ENCODE data around the gene SLC22A16. TPM values are rescaled to one million over a fixed set of nuclear protein-coding genes. Genes with fewer than 3 reads are reported as not detected.

SLC22A16 gene, protein sequence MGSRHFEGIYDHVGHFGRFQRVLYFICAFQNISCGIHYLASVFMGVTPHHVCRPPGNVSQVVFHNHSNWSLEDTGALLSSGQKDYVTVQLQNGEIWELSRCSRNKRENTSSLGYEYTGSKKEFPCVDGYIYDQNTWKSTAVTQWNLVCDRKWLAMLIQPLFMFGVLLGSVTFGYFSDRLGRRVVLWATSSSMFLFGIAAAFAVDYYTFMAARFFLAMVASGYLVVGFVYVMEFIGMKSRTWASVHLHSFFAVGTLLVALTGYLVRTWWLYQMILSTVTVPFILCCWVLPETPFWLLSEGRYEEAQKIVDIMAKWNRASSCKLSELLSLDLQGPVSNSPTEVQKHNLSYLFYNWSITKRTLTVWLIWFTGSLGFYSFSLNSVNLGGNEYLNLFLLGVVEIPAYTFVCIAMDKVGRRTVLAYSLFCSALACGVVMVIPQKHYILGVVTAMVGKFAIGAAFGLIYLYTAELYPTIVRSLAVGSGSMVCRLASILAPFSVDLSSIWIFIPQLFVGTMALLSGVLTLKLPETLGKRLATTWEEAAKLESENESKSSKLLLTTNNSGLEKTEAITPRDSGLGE
- total RNA-seq (under 1 TPM in 1 of 4 donors, not detected in 3; 0.20 TPM), polyA plus RNA-seq (not detected)
- long read RNA-seq, donor 1: 0 reads
- long read RNA-seq, donor 2: 0 reads
- long read RNA-seq, donor 3: 0 reads
- long read RNA-seq, donor 4: 0 reads

DNA sequence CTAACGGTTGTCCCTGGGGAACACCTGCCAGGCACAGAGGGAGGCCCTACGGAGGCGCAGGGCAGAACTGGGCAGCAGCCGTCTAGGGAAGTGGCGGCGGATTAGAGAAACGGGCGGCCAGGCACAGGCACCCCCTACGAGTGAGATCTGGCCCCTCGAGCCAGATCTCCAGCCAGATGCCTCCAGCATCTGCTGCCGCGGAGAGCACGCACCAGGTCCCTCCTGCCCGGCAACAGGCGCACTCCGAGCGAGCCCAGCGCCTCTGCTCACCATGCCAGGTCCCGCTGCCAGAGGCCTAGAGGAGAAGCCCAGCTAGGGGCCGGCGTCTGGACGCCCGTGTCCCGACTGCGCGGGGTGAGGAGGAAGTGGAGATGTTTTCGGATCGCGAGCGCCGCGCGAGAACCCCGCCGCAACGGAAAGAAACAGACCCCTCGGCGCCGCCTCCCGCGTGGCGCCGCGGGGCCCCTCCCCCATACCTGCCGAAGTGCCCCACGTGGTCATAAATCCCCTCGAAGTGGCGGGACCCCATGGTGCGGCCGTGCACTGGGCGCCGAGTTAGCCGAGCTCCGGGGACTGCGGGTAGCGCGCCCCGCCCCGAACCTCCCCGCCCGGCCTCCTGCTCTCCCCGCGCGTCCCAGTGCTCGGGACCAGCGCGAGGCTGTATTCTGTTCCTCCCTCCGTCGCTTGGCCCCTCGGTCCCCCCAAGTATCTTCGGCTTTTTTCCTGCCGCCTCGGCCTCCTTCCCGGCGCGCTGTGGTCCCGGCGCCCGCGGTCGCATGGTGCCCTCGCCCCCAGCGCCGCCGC is at the start of gene SLC22A16:
TSS of gene SLC22A16 (minus strand) at position 568 of the 804 bp plus-strand sequence. CDS start at position 529, 39 bp downstream.
- ATAC-seq: peak; percentile 36 to 39
- WGBS: 4% methylated on average over 84 of the region's 85 CpGs

DNA sequence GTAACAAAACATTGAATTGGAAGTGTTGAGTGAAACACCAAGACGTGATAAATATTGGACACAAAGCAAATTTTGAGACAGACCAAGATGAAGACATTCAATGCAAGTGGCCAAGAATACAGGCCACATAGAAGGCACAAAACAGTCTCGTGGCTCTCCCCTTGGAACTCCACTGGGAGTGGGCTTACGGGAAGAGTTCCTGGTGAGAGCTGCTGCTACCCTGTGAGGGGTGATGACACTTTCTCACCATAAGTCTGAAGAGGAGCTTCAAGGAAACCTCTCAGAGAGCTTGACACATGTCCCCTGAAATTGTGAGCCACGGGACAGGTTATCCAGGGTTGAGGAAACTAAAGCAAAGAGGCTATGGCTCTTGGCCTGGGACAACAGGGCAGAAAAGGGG is 48.6 kb upstream of the SLC22A16 start:
- no peak for ATAC-seq
- intact Hi-C loops (cut with DNase I): loop anchor here (5.0 to 10.0 kb wide), 5 partner anchors 140 to 430 kb away; partner anchors contain the start of gene GTF3C6 (in 1 of the 4)
- DNase-seq: no peak
- WGBS: 60% methylated on average over 4 of the region's 4 CpGs
- H3K9me3 ChIP-seq (ENCODE audit: control insufficient read depth, low read length): no peaks in the 10 kb centered on the region
- no peak overlapping the region for H3K4me3 ChIP-seq (ENCODE audit: low read length)
- peaks cover 3% of the 10 kb centered on the region for H3K4me1 ChIP-seq (ENCODE audit: control insufficient read depth, insufficient read depth, low read length)
- H3K27me3 ChIP-seq (ENCODE audit: control insufficient read depth, insufficient read depth): no peaks in the 10 kb centered on the region
- H3K27ac ChIP-seq (ENCODE audit: low read length): no peak overlapping the region

More for the DNA sequence above, at the start of gene SLC22A16:
- peak in 2 of 3 donors; percentile 43 to 57 for DNase-seq
- intact Hi-C loops (cut with DNase I): no loop called here
- Histone ChIP-seq H3K27me3 (ENCODE audit: control insufficient read depth, insufficient read depth) (no peaks in the 10 kb centered on the region), H3K9me3 (ENCODE audit: control insufficient read depth, low read length) (no peaks in the 10 kb centered on the region), H3K27ac (ENCODE audit: low read length) (no peak within 1 kb of the TSS), H3K4me1 (ENCODE audit: control insufficient read depth, insufficient read depth, low read length) (no peaks in the 10 kb centered on the region), H3K4me3 (ENCODE audit: low read length) (peak within 1 kb of the TSS; percentile 31)

DNA sequence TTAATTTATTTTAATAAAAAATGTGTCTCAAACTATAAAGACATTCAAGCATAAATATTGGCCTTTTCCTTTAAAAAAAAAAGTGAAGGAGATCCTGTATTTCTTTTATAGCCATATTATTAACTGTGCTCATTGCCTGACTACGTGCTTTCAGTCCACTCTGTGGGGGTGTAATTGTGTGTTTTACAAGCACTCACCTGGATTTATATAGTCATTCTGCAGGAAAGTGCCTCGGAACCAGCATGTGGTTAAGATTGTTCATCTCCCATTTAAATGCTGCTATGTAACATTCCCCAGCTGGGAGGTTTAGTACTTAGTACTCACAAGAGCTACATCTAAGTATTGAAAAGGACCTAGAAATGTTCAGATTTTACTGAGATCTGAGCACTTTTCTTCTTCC is 47.9 kb upstream of the SLC22A16 start:
- H3K27me3 ChIP-seq (ENCODE audit: control insufficient read depth, insufficient read depth): no peaks in the 10 kb centered on the region
- H3K9me3 ChIP-seq (ENCODE audit: control insufficient read depth, low read length): no peaks in the 10 kb centered on the region
- ATAC-seq: no peak
- 74% methylated on average over 2 of the region's 2 CpGs for WGBS
- no peaks in the 10 kb centered on the region for H3K4me1 ChIP-seq (ENCODE audit: control insufficient read depth, insufficient read depth, low read length)
- no peak for DNase-seq
- intact Hi-C loops (cut with DNase I): loop anchor here in 3 of 4 donors (10.0 kb wide), 3 partner anchors 140 to 430 kb away; partner anchors contain the start of gene GTF3C6 (in 1 of the 3)
- H3K27ac ChIP-seq (ENCODE audit: low read length): no peak overlapping the region
- H3K4me3 ChIP-seq (ENCODE audit: low read length): no peak overlapping the region

DNA sequence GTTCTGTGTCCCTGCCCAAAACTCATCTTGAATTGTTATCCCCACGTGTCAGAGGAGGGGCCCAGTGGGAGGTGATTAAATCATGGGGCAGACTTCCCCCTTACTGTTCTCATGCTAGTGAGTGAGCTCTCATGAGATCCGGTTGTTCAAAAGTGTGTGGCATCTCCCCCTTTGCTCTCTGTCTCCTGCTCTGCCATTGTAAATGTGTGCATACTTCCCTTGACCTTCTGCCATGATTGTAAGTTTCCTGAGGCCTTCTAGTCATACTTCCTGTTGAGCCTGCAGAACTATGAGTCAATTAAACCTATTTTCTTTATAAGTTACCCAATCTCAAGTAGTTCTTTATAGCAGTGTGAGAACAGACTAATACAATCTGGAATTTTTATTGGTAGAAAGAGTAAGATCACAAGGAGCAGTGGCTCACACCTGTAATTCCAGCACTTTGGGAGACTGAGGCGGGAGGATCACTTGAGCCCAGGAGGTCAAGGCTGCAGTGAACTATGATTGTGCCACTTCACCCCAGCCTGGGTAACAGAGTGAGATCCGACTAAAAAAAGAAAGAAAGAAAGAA is 47.1 kb upstream of the SLC22A16 start:
- intact Hi-C loops (cut with DNase I): loop anchor here in 3 of 4 donors (10.0 kb wide), 3 partner anchors 141 to 431 kb away; partner anchors contain the start of gene GTF3C6 (in 1 of the 3)
- H3K4me3 ChIP-seq (ENCODE audit: low read length): no peak overlapping the region
- H3K9me3 ChIP-seq (ENCODE audit: control insufficient read depth, low read length): no peaks in the 10 kb centered on the region
- H3K4me1 ChIP-seq (ENCODE audit: control insufficient read depth, insufficient read depth, low read length): no peaks in the 10 kb centered on the region
- DNase-seq (no peak), ATAC-seq (no peak)
- H3K27me3 ChIP-seq (ENCODE audit: control insufficient read depth, insufficient read depth): no peaks in the 10 kb centered on the region
- no peak overlapping the region for H3K27ac ChIP-seq (ENCODE audit: low read length)
- 72% methylated on average over 4 of the region's 4 CpGs for WGBS

DNA sequence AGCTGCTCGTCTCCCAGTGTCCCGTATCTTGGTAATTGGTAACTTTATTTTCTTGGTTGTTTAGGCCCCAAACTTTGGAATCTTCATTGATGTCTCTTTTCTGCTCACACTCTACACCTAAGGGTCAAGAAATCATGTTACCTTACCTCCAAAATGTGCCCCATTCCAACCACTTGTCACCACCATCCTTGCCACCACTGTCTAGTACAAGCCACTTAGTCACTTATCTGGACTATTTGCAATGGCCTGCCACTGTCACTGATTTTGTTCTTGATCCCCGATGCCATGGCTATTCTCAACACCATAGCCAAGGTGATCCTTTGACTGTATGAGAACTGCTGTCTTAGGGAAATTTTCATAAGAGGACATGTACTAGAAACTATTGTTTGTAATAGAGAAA is 46.0 kb upstream of the SLC22A16 start:
- H3K4me1 ChIP-seq (ENCODE audit: control insufficient read depth, insufficient read depth, low read length): no peaks in the 10 kb centered on the region
- peak in 1 of 2 donors; percentile 29 for ATAC-seq
- DNase-seq: no peak
- intact Hi-C loops (cut with DNase I): loop anchor here in 3 of 4 donors (10.0 kb wide), 3 partner anchors 142 to 432 kb away; partner anchors contain the start of gene GTF3C6 (in 1 of the 3)
- H3K9me3 ChIP-seq (ENCODE audit: control insufficient read depth, low read length): no peaks in the 10 kb centered on the region
- H3K27ac ChIP-seq (ENCODE audit: low read length): no peak overlapping the region
- H3K4me3 ChIP-seq (ENCODE audit: low read length): no peak overlapping the region
- WGBS: 84% methylated on average over 3 of the region's 3 CpGs
- no peaks in the 10 kb centered on the region for H3K27me3 ChIP-seq (ENCODE audit: control insufficient read depth, insufficient read depth)

DNA sequence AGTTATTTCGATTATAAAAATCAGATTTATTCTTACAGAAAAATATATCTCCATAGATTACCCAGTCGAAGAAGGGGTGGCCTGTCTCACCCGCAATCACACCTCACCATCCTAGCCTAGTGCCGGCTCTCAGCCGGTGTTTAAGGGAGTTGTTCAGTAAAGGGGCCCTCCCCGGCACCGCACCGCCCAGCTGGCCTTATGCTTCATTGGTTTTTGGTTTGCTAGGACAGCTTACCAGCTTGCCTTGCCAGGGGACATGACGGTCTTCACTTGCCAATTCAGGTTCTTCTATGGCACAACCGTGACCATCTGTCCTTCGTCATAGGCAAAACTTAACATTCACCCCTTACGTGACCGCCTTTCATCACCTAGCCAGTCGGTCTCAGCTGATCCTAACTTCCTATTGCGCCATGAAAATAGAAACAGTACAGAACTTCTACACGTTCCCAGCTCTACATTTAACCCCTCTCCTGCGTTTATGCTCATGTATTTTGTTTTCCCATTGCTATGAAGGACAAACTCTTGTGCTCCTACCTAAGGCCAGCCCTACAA is 44.7 kb upstream of the SLC22A16 start:
- H3K27me3 ChIP-seq (ENCODE audit: control insufficient read depth, insufficient read depth): no peaks in the 10 kb centered on the region
- 74% methylated on average over 17 of the region's 17 CpGs for WGBS
- no peaks in the 10 kb centered on the region for H3K4me1 ChIP-seq (ENCODE audit: control insufficient read depth, insufficient read depth, low read length)
- DNase-seq (no peak), ATAC-seq (no peak)
- no peaks in the 10 kb centered on the region for H3K9me3 ChIP-seq (ENCODE audit: control insufficient read depth, low read length)
- no peak overlapping the region for H3K27ac ChIP-seq (ENCODE audit: low read length)
- no peak overlapping the region for H3K4me3 ChIP-seq (ENCODE audit: low read length)
- intact Hi-C loops (cut with DNase I): loop anchor here in 3 of 4 donors (10.0 kb wide), 3 partner anchors 144 to 434 kb away; partner anchors contain the start of gene GTF3C6 (in 1 of the 3)

DNA sequence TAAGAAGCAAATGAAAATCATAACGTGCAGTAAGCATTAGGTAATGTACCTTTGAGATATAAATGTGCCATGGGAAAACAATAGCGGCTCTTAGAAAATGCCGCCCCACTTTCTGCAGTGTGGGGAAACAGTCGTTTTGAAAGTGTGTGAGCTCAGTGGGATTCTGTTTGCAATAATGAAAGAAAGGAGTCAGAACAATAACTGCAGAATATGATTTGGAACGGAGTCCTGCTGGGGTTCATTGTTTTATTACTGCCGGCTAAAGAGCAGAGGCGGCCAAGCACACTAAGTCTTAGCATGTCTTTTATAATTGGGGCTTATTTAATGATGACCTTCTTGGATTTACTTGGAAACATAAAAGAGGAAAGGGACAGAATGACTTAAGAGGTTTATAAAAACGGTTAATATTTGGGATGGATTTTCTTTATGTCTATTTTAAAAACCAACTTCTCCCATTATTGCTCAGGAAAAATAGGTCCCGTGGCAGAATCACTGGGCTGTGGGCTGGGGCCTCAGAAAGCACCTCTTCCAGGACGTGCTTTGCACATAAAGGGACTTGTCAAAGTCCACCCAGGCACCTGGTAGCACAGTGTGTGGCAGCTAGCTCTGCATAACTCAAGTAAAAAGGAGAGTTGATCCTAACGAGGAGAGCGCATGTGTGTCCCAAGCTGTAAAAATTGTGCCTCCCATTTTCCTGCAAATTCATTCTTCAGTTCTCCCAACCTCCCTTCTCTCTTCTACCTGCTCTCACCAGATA is 44.0 kb upstream of the SLC22A16 start:
- Histone ChIP-seq H3K4me3 (ENCODE audit: low read length) (no peak overlapping the region), H3K9me3 (ENCODE audit: control insufficient read depth, low read length) (no peaks in the 10 kb centered on the region), H3K27ac (ENCODE audit: low read length) (no peak overlapping the region), H3K27me3 (ENCODE audit: control insufficient read depth, insufficient read depth) (no peaks in the 10 kb centered on the region), H3K4me1 (ENCODE audit: control insufficient read depth, insufficient read depth, low read length) (no peaks in the 10 kb centered on the region)
- WGBS: 80% methylated on average over 12 of the region's 12 CpGs
- intact Hi-C loops (cut with DNase I): loop anchor here in 3 of 4 donors (10.0 kb wide), 3 partner anchors 144 to 434 kb away; partner anchors contain the start of gene GTF3C6 (in 1 of the 3)
- ATAC-seq (no peak), DNase-seq (no peak)

DNA sequence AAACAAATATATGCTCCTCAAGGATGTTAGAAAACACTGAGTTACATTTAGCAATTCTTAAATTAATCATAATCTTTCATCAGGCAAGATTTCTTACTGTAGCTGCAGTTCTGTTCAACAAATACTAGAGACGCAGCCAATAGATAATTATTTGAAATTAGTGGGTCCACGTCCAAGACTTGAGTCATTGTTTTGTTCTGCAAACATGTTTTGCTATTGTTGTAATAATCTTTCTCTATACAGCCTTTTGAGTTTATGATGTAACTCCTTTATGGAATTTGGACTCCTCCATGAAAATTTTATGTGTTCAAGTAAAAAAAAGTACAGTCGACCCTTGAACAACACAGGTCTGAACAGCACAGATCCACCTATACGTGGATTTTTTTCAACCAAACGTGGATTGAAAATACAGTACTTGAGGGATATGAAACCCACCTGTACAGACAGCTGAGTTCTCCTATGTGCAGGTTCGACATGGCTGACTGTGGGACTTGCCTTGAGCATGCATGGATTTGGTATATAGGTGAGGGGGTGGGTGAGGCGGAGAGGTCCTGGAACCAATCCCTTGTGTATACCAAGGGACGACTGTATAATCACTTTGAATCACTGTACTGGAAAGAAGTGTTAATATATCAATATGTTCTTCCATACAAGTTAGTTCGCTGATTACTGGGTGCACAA is 41.3 kb upstream of the SLC22A16 start:
- no peaks in the 10 kb centered on the region for H3K9me3 ChIP-seq (ENCODE audit: control insufficient read depth, low read length)

DNA sequence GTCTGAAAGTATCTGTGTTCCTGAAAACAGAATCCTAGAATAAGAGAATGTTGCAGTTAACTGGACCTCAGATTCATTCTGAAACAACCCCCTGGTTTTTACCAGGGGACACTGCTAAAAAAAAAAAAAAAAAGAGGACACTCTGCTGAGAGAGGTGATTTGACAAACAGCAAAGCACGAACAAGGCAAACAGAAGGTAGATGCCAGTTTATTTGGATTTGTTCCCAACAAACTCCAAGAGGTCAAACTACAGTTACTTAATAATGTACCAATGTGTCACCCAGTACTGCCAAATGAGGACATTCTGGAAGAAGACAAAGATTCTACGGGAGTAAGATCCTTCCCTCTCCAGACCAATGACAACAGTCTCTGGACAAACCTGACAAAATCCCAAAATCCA is 40.6 kb upstream of the SLC22A16 start:
- intact Hi-C loops (cut with DNase I): no loop called here
- no peak overlapping the region for H3K4me3 ChIP-seq (ENCODE audit: low read length)
- H3K27me3 ChIP-seq (ENCODE audit: control insufficient read depth, insufficient read depth): no peaks in the 10 kb centered on the region
- H3K9me3 ChIP-seq (ENCODE audit: control insufficient read depth, low read length): no peaks in the 10 kb centered on the region
- DNase-seq: no peak
- no peak for ATAC-seq
- WGBS: 35% methylated on average over 2 of the region's 2 CpGs
- H3K27ac ChIP-seq (ENCODE audit: low read length): no peak overlapping the region
- H3K4me1 ChIP-seq (ENCODE audit: control insufficient read depth, insufficient read depth, low read length): no peaks in the 10 kb centered on the region

More for the DNA sequence above, 41.3 kb upstream of the SLC22A16 start:
- ATAC-seq (no peak), DNase-seq (no peak)
- Histone ChIP-seq H3K4me1 (ENCODE audit: control insufficient read depth, insufficient read depth, low read length) (no peaks in the 10 kb centered on the region), H3K27me3 (ENCODE audit: control insufficient read depth, insufficient read depth) (no peaks in the 10 kb centered on the region), H3K27ac (ENCODE audit: low read length) (no peak overlapping the region), H3K4me3 (ENCODE audit: low read length) (no peak overlapping the region)
- 64% methylated on average over 9 of the region's 9 CpGs for WGBS
- intact Hi-C loops (cut with DNase I): no loop called here
